22Rv1 (cell line): ENCODE measurements around the gene DLG4.

Source experiments
- ZFX ChIP-seq: fragments of 450-650 bp; IDR thresholded peaks from 2 replicates; pipeline ENCODE4 v1.6.1; 2017; ENCODE audit warnings: antibody characterized with exemption, borderline replicate concordance
- TF ChIP-seq, protein P1 (sequence below): fragments of 450-650 bp; IDR thresholded peaks from 2 replicates; pipeline ENCODE4 v1.5.1; 2017; ENCODE audit warnings: mild to moderate bottlenecking

DNA sequence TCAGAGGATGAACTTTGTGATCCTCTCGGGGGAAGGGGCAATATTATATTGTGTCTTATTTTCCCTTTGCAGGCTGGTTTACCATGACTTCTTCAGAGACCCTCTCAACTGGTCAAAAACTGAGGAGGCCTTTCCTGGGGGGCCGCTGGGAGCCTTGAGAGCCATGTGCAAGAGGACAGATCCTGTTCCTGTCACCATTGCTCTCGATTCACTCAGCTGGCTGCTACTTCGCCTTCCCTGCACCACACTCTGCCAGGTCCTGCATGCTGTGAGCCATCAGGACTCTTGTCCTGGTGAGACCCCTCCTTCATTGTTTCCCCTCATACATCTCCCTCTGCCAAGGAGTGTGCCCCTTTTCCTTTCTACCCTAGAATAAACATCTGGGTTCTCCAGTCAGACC is 34.9 kb upstream of the DLG4 start:
- TF ChIP-seq, protein P1, sequence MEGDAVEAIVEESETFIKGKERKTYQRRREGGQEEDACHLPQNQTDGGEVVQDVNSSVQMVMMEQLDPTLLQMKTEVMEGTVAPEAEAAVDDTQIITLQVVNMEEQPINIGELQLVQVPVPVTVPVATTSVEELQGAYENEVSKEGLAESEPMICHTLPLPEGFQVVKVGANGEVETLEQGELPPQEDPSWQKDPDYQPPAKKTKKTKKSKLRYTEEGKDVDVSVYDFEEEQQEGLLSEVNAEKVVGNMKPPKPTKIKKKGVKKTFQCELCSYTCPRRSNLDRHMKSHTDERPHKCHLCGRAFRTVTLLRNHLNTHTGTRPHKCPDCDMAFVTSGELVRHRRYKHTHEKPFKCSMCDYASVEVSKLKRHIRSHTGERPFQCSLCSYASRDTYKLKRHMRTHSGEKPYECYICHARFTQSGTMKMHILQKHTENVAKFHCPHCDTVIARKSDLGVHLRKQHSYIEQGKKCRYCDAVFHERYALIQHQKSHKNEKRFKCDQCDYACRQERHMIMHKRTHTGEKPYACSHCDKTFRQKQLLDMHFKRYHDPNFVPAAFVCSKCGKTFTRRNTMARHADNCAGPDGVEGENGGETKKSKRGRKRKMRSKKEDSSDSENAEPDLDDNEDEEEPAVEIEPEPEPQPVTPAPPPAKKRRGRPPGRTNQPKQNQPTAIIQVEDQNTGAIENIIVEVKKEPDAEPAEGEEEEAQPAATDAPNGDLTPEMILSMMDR: no peak
- TF ChIP-seq ZFX: no peak
